ENCODE measurements around the gene SLC12A2. TPM values are rescaled to one million over a fixed set of nuclear protein-coding genes. Genes with fewer than 3 reads are reported as not detected.

SLC12A2 gene
- total RNA-seq, 1 experiment from 2014 or later = 41.2 TPM

DNA sequence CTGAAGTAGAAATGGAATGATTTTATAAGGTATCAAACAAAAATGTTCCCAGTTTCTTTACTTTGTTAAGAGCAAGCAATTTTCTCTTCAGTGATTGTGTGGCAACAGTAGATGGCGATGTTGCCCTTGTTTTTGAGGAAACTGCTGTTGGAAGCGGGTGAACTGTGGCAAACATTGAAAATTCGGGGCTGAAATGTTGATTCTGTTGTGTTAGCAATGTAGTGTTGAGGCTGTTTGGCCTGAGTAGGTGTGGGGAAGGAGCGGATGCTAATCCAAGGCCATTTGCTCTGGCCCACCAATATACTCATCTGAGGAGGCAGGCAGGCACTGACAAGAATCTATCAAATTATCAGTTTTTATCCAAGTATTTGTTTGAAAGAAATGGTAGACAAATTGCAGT is 129.8 kb downstream of the SLC12A2 start:
- no peak overlapping the region for H3K4me2 ChIP-seq (ENCODE audit: low read length)

More for the DNA sequence above, 129.8 kb downstream of the SLC12A2 start:
- Histone ChIP-seq H3K27ac (ENCODE audit: low read depth, low read length) (no peak overlapping the region), H3K36me3 (ENCODE audit: control insufficient read depth in 1 of 2, insufficient read depth in 2 of 2, low read length in 2 of 2) (no peaks in the 10 kb centered on the region), H3K9ac (ENCODE audit: low read length) (no peak overlapping the region), H3K79me2 (ENCODE audit: insufficient read depth, low read length) (no peaks in the 10 kb centered on the region), H3K4me1 (ENCODE audit: control insufficient read depth in 1 of 2, insufficient read depth in 2 of 2, low read length in 2 of 2) (no peaks in the 10 kb centered on the region), H2AFZ (ENCODE audit: low read depth, low read length, poor library complexity, severe bottlenecking) (no peak overlapping the region), H3K27me3 (ENCODE audit: insufficient read depth, low read length) (no peaks in the 10 kb centered on the region), H3K9me3 (ENCODE audit: control insufficient read depth in 1 of 2, insufficient read depth in 1 of 2, low read depth in 1 of 2, low read length in 2 of 2) (no peaks in the 10 kb centered on the region), H3K4me3 (replicated peaks in 1 of 2; ENCODE audit: low read depth in 1 of 2, low read length in 2 of 2) (no peak overlapping the region), H4K20me1 (ENCODE audit: insufficient read depth) (no peaks in the 10 kb centered on the region), H3K9me2 (ENCODE audit: insufficient read depth) (no peaks in the 10 kb centered on the region)
- ChIA-PET CTCF (interaction anchor here (3.3 kb wide), 1 partner anchor 286 kb away, joined by 18 read pairs; no protein-coding TSS in a partner anchor), RAD21 (ENCODE audit: low non-redundant PET in 1 of 2, low total read pairs in 2 of 2, uncharacterized antibody in 2 of 2, unreplicated experiment in 2 of 2) (interaction anchor here in 1 of 2 experiments (1.9 kb wide), 1 partner anchor 285 kb away, joined by 5 read pairs; no protein-coding TSS in a partner anchor), POLR2A (no interaction called here)
- no TSS peak for BruUV-seq (replicated peaks)
- TF ChIP-seq, protein P1, sequence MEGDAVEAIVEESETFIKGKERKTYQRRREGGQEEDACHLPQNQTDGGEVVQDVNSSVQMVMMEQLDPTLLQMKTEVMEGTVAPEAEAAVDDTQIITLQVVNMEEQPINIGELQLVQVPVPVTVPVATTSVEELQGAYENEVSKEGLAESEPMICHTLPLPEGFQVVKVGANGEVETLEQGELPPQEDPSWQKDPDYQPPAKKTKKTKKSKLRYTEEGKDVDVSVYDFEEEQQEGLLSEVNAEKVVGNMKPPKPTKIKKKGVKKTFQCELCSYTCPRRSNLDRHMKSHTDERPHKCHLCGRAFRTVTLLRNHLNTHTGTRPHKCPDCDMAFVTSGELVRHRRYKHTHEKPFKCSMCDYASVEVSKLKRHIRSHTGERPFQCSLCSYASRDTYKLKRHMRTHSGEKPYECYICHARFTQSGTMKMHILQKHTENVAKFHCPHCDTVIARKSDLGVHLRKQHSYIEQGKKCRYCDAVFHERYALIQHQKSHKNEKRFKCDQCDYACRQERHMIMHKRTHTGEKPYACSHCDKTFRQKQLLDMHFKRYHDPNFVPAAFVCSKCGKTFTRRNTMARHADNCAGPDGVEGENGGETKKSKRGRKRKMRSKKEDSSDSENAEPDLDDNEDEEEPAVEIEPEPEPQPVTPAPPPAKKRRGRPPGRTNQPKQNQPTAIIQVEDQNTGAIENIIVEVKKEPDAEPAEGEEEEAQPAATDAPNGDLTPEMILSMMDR (IDR thresholded peaks at IDR 0.05 in 2 of 3, conservative IDR thresholded peaks at IDR 0.05 in 1 of 3; ENCODE audit: borderline replicate concordance in 1 of 3, insufficient read depth in 1 of 3, low read depth in 2 of 3, low read length in 2 of 3) = peak; percentile 66 to 87 (median 78); a peak in 5 of 6 replicates
- TF ChIP-seq EGR1 (IDR thresholded peaks at IDR 0.05; ENCODE audit: low read depth) = no peak
- TF ChIP-seq, protein P2, sequence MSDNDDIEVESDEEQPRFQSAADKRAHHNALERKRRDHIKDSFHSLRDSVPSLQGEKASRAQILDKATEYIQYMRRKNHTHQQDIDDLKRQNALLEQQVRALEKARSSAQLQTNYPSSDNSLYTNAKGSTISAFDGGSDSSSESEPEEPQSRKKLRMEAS (IDR thresholded peaks at IDR 0.05) = no peak
- no peak for TF ChIP-seq SIN3A (IDR thresholded peaks at IDR 0.05; ENCODE audit: low read depth)
- no peak for TF ChIP-seq CBX3 (IDR thresholded peaks at IDR 0.05; ENCODE audit: low read depth)
- peak; percentile 92 for TF ChIP-seq RAD21 (IDR thresholded peaks at IDR 0.05; ENCODE audit: low read depth)
- TF ChIP-seq CEBPB (IDR thresholded peaks at IDR 0.05; ENCODE audit: low read depth) = no peak
- TF ChIP-seq TCF7L2 (IDR thresholded peaks at IDR 0.05; ENCODE audit: borderline replicate concordance, extremely low read depth, insufficient read depth, insufficient read length) = no peak
- TF ChIP-seq POLR2A (IDR thresholded peaks at IDR 0.05; ENCODE audit: borderline replicate concordance, extremely low read depth, insufficient read depth, insufficient read length) = no peak
- TF ChIP-seq, protein P3, sequence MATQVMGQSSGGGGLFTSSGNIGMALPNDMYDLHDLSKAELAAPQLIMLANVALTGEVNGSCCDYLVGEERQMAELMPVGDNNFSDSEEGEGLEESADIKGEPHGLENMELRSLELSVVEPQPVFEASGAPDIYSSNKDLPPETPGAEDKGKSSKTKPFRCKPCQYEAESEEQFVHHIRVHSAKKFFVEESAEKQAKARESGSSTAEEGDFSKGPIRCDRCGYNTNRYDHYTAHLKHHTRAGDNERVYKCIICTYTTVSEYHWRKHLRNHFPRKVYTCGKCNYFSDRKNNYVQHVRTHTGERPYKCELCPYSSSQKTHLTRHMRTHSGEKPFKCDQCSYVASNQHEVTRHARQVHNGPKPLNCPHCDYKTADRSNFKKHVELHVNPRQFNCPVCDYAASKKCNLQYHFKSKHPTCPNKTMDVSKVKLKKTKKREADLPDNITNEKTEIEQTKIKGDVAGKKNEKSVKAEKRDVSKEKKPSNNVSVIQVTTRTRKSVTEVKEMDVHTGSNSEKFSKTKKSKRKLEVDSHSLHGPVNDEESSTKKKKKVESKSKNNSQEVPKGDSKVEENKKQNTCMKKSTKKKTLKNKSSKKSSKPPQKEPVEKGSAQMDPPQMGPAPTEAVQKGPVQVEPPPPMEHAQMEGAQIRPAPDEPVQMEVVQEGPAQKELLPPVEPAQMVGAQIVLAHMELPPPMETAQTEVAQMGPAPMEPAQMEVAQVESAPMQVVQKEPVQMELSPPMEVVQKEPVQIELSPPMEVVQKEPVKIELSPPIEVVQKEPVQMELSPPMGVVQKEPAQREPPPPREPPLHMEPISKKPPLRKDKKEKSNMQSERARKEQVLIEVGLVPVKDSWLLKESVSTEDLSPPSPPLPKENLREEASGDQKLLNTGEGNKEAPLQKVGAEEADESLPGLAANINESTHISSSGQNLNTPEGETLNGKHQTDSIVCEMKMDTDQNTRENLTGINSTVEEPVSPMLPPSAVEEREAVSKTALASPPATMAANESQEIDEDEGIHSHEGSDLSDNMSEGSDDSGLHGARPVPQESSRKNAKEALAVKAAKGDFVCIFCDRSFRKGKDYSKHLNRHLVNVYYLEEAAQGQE (IDR thresholded peaks at IDR 0.05; ENCODE audit: low read depth) = no peak
- DNase-seq (ENCODE audit: low read depth, low spot score) (peak; percentile 61), ATAC-seq (peak; percentile 76)
- intact Hi-C loops (cut with micrococcal nuclease) = loop anchor here (1.0 to 10.0 kb wide), 8 partner anchors 286 to 1554 kb away; no protein-coding TSS in a partner anchor

Measured in HCT116 (cell line).